ENCODE data around the gene YPEL4. TPM values are rescaled to one million over a fixed set of nuclear protein-coding genes. Genes with fewer than 3 reads are reported as not detected.

YPEL4 gene
- total RNA-seq, 3 donors from 2014 or later = 0.39 to 2.4 (median 0.58) TPM

- intact Hi-C loops (cut with DNase I, micrococcal nuclease) = no loop called here
- Histone ChIP-seq H3K36me3 (ENCODE audit: low read depth) (no peaks in the 10 kb centered on the region), H3K4me1 (ENCODE audit: low read depth) (peaks cover 2% of the 10 kb centered on the region), H3K9me3 (no peaks in the 10 kb centered on the region), H3K4me3 (no peak overlapping the region)
- no peak for ATAC-seq
- no peak for DNase-seq
- TF ChIP-seq CTCF (IDR thresholded peaks at IDR 0.05) = no peak
Observed at GRCh38 chr11:57601297-57601696, 48.4 kb downstream of the YPEL4 start.

- DNase-seq = no peak
- H3K9me3 ChIP-seq = no peaks in the 10 kb centered on the region
- ATAC-seq = no peak
- TF ChIP-seq CTCF (IDR thresholded peaks at IDR 0.05) = no peak
- peaks cover 2% of the 10 kb centered on the region for H3K4me1 ChIP-seq (ENCODE audit: low read depth)
- intact Hi-C loops (cut with DNase I, micrococcal nuclease) = no loop called here
- H3K4me3 ChIP-seq = no peak overlapping the region
- H3K36me3 ChIP-seq (ENCODE audit: low read depth) = no peaks in the 10 kb centered on the region
Observed at GRCh38 chr11:57599381-57599780, 50.3 kb downstream of the YPEL4 start.

- no peak for TF ChIP-seq CTCF (IDR thresholded peaks at IDR 0.05)
- no peak for DNase-seq
- intact Hi-C loops (cut with DNase I, micrococcal nuclease) = no loop called here
Observed at GRCh38 chr11:57598831-57599155, 50.9 kb downstream of the YPEL4 start.

GRCh38 chr11:57597916-57598830, 51.5 kb downstream of the YPEL4 start:
- intact Hi-C loops (cut with DNase I, micrococcal nuclease) = no loop called here
- no peaks in the 10 kb centered on the region for H3K36me3 ChIP-seq (ENCODE audit: low read depth)
- peaks cover 2% of the 10 kb centered on the region for H3K4me1 ChIP-seq (ENCODE audit: low read depth)
- DNase-seq = peak; percentile 45 to 71 (median 59)
- no peaks in the 10 kb centered on the region for H3K9me3 ChIP-seq
- TF ChIP-seq CTCF (IDR thresholded peaks at IDR 0.05) = no peak
- peak; percentile 82 for ATAC-seq
- H3K4me3 ChIP-seq = no peak overlapping the region

More at GRCh38 chr11:57598831-57599155, 50.9 kb downstream of the YPEL4 start:
- ATAC-seq = peak; percentile 12
- Histone ChIP-seq H3K9me3 (no peaks in the 10 kb centered on the region), H3K4me3 (no peak overlapping the region), H3K4me1 (ENCODE audit: low read depth) (peaks cover 2% of the 10 kb centered on the region), H3K36me3 (ENCODE audit: low read depth) (no peaks in the 10 kb centered on the region)

- H3K9me3 ChIP-seq = no peaks in the 10 kb centered on the region
- DNase-seq (peak; percentile 36 to 63 (median 43)), ATAC-seq (peak; percentile 53)
- peaks cover 2% of the 10 kb centered on the region for H3K4me1 ChIP-seq (ENCODE audit: low read depth)
- intact Hi-C loops (cut with DNase I, micrococcal nuclease) = no loop called here
- H3K36me3 ChIP-seq (ENCODE audit: low read depth) = no peaks in the 10 kb centered on the region
- TF ChIP-seq CTCF (IDR thresholded peaks at IDR 0.05) = no peak
- H3K4me3 ChIP-seq = no peak within 1 kb of the TSS
Observed at GRCh38 chr11:57597461-57597915, 52.2 kb downstream of the YPEL4 start, which contains the start of gene SERPING1. TSS of gene SERPING1 (plus strand) at chr11:57597685. CDS start at chr11:57598271, 586 bp downstream.

All from mucosa of descending colon (tissue), 3 donors.